ENCODE measurements around the gene FEZF1.
A peak's percentile ranks its signal among the peaks of the same experiment; 100 is the strongest.

Gene FEZF1

GRCh38 chr7:122304319-122304975 is at the start of gene FEZF1:
Gene FEZF1 (minus strand): TSS chr7:122304750. CDS start chr7:122304437, 313 bp downstream.
- peak; percentile 66 for DNase-seq

DNA sequence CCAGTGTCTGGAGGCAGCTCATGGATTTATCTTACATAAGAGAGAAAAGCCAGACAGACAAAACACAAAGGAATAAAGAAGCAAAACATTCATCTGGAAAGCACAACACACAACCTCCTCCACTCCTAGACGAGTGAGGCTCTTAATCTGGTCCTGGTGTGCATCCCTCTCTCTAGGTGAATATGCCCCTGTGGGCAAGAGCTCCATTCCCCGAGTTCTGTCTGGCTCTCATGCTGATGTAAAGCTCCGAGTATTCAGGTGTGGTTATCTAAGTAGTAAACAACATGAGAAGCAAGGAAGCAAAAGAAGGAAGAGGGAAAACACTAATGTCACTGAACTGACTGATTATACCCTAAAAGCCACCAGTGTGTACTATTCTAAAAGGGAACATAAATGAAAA is 47.9 kb upstream of the FEZF1 start:
- peak; percentile 80 for DNase-seq

DNA sequence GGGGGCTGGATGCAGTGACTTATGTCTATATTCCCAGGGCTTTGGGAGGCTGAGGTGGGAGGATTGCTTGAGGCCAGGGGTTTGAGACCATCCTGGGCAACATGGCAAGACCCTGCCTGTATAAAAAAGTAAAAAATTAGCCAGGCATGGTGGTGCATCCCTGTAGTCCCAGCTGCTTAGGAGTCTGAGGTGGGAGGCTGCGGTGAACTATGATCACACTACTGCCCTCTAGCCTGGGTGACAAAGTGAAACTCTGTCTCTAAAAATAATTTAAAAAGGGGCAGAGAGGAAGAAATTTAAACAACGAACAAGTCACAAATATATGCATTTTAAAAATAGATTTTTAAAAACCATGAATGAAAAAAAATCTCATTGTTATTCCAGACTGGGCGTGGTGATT is 46.2 kb upstream of the FEZF1 start:
- no peak for DNase-seq

GRCh38 chr7:122344303-122344620 is 39.7 kb upstream of the FEZF1 start:
- DNase-seq = no peak

DNA sequence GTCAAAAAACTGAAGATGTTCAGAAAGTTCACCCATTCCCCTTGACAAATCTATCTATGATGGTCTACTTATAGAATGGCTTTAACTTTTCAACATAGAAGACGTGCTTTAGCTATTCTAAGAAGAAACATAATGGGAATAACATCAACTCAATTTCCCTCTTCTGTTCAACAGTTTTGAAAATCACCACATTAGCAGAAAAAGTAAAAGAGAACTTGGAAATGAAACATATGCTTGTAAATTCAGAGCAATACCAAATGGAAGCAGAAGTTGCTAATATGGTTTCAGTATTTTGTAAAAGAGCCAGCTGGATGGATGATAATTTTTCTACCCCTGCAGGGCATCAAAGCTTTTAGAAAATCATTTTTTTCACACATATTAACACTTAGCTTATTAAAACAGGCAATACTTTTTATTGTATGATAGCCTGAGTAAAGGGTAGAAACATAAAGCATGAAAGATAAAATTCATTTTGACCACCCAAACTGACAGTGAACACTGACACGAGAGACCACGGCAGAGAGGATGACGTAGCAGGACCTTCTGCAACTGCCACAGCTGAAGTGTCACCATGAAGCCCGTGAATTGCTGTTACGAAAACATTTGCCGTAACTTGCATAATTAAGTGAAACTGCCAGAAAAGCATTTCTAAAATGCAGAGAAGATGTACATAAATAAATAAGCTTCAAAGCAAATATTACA is 39.2 kb upstream of the FEZF1 start:
- DNase-seq = no peak

GRCh38 chr7:122340427-122340826 is 35.9 kb upstream of the FEZF1 start:
- no peak for DNase-seq

DNA sequence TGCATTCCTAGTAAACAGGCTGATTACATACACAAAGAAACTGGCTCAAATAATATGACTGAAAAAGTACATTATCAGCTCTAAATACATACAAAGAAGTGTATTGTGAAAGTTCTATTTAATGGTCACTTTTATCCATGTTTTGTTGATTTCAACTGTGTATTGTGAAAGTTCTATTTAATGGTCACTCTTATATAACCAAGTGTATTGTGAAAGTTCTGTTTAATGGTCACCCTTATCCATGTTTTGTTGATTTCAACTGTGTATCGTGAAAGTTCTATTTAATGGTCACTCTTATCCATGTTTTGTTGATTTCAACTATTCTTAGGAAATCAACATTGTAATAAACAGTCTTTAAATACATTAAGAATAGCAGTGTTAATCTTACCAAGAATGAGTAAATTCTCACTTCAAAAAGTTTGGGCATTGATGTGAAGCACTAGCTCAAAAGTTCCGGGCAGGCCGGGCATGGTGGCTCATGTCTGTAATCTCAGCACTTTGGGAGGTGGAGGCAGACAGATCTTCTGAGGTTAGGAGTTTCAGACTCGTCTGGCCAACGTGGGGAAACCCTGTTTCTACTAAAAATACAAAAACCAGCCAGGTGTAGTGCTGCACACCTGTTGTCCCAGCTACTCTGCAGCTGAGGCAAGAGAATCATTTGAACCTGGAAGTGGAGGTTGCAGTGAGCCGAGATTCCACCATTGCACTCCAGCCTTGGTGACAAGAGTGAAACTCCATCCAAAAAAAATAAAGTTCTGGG is 34.8 kb upstream of the FEZF1 start:
- DNase-seq = no peak

GRCh38 chr7:122337011-122337410 is 32.5 kb upstream of the FEZF1 start:
- DNase-seq = no peak

- DNase-seq = no peak
Observed at GRCh38 chr7:122329145-122329802, 24.7 kb upstream of the FEZF1 start.

DNA sequence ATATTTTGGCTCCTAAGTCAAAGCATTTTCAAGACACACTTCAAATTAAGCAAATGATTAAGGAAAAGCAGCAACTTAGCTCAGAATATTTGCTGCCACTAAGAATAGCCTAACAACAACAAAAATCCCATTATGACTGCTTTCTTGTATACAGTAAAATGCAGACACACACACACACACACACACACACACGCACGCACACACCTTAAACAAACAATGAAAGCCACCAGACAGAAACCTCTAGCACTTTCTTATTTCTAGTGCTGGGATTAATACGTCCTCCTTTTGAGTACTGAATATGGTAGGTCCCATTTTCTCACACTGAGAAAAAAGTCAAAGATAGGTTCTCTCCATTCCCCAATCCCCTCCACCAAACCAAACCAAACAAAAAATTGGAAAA is 23.4 kb upstream of the FEZF1 start:
- DNase-seq = no peak

DNA sequence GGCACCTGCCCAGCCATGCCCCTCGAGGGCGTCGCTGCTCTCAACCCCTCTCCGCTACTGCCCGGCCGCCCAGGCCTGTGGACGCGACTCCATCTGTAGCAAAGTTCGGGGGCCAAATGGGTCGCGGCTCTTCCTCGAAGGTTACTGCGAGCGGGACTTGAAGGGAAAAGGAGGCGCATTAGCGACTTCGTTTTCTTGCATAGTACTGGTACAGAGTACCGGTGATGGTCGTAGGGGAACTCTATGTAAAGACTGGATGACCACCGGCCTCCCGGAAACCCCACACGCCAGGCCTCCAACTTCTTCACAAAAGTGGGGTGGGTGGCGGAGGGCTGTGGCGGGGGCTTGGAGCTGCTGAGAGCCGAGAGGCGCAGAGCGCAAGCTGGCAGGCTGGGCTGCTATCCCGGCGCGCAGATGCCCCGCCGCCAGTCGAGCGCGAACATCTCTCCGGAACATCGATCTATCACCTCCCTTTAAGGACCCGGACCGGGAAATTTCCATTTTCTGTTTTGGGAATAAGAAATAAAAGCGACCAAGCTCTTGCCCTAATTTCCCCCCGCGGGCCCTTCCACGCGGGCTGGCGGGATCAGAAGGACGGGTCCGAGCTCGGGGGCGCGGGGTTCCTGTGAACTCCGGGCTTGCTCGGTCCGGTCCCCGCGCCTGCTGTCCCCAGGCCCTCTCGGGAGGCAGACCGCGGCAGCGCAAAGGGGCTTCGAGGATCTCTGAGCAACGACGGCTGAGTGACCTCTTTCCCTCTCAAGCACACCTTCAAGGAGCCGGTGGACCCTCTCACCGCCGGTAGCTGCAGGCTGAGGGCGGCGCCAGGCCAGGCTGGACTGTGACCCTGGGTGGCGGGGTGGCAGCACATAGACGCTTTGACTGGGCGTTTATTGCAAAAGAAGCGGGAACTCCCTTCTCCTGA is 12.2 kb upstream of the FEZF1 start:
- no peak for DNase-seq

GRCh38 chr7:122315507-122316466 is 11.2 kb upstream of the FEZF1 start:
- peak; percentile 62 for DNase-seq

- DNase-seq = no peak
Observed at GRCh38 chr7:122314284-122314683, 9.7 kb upstream of the FEZF1 start.

DNA sequence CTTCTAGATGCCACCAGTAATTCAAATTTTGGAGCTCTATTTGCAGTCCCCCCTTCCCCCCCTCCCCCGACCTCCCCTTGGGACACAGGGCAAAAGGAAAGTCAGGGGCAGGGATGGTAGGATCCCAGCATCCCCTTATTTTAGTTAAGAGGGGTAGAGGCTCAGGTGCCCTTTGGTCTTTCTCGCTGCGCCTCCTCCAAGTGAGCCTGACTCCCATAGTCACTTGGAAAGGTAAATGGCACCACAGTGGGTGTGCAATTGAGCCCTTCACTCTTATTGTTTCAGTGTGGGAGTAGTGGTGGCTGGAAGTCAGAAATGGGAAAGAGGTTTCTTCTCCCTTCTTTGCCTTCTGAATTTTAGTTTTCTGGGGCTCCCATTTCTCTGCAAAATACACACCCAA is 8.2 kb upstream of the FEZF1 start:
- no peak for DNase-seq

DNA sequence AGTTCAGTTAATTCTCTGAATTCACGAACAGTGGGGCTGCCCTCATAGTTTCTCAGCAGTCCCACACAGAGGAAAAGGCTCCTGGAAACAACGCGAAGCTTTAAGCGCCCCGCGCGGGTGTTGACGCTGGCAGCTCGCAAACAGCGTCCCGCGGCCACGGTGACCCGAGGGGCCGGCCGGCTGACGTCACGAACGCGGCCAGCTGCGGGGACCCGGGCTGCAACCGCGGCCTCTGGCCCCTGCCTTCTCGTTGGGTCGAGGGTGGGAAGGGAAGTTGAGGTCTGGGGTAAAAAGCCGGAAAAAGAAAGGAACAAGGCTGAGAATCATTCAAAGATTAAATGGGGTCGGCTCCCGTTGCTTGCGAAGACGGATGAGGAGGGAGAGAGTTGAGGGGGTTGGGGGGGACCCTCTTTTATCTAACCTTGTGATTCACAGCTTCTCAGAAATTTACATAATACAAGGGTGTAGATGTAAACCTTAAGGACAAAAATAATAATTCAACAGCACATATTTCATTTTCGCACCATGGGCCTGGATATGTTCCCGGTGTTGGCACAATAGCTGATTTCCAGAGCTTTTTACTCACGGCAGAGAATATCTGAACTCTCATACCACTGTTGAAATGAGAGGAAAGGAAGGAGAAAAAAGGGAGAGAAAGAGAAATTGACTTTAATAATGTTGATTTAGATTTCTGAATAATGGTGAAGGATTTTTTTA is 7.3 kb upstream of the FEZF1 start:
- DNase-seq = no peak

GRCh38 chr7:122311050-122311700 is 6.6 kb upstream of the FEZF1 start:
- DNase-seq = no peak

DNA sequence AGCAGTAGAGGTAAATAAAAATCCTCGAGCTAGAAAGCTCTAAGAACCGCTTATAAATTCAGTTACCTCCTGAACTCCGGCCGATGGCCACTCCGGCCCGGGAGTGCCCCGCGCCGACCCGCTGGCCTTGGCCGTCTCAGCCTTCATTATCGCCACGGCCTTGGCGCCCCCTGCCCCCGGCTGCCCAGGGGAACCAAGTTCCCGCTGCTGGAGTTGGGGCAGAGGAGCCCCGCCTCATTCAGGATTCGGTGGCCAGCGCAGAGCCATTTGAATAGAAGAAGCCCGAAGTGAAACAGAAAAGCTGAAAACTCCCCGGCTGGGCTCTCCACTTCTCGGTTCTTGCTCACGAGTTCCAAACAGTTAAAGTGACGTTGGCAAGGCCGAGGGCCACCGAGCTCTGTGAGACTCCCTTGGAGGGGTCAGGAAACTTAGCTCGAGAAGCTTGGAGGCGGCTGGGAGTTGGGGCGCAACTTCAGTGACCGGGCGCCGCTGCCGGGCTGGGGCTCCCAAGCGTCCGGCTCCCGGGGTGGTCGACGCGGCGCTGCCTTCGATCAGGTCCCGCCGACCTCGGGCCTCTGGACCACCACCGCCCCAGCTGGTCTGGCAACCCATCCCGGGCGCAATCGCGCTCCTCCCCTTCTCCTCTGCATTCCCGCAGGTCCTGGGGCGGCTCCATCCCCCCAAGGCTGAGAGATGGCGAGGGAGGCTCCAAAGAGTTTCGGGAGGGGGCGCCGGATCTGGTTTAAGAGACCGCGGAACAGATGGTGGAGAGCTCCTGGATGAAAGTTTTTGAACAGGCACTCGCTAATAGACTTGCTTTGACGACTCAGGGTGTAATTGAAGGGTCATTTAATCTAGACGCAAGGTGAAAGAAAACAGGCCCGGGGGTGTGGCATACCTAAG is 5.8 kb upstream of the FEZF1 start:
- DNase-seq = peak; percentile 66

DNA sequence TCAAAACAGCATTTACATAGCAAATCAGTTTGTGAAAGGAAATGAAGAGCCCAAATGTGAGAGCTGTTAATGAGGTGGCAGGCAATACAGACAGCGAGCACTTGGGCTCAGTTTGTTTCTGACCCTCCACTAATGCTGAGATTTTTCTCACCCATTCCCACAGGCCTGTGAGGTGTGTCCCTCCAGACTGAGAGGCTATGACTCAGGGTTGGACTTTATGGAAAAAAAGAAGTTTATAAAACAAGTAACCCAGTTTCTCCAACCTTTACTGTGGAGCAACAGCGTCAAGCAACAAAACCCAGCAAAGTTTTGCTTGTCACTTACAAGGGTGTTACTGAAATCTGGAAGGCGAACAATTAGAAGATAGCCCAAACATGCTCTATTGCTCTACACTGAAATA is 4.9 kb upstream of the FEZF1 start:
- DNase-seq = no peak

DNA sequence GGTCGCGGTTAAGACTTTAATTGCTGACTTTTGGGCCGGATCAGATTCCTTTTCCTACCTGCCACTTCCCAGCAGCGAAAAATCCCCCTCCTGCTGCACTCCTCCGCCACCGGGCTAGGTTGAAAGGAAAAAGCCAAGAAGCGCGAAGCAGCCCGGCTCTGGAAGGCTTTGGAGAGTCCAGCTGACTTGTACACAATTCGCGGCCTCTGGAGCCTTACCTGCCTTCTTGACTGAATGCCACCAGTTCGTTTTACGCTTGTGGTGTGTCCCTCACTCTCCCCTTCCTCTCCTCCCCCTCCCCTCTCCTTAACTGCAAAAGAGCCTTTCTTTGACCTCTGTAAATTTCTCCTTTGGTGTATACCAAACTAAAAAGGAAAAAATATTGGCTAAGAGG is 2.7 kb upstream of the FEZF1 start:
- no peak for DNase-seq
